ENCODE data around the gene PDE11A.

GRCh38 chr2:177622521-177622920 lies 450.1 kb downstream of the PDE11A start:
- TF ChIP-seq ISL1 (CRISPR knock-in tag; IDR thresholded peaks at IDR 0.05) (no peak), ZFP3 (CRISPR knock-in tag; IDR thresholded peaks at IDR 0.05) (no peak), ZFP30 (CRISPR knock-in tag; IDR thresholded peaks at IDR 0.05) (no peak), GLIS3 (CRISPR knock-in tag; IDR thresholded peaks at IDR 0.05) (no peak), TCF4 (CRISPR knock-in tag; IDR thresholded peaks at IDR 0.05; ENCODE audit: borderline replicate concordance) (no peak), RARB (CRISPR knock-in tag; IDR thresholded peaks at IDR 0.05) (no peak), ARNTL (CRISPR knock-in tag; IDR thresholded peaks at IDR 0.05; ENCODE audit: borderline replicate concordance, low read depth) (no peak), PATZ1 (CRISPR knock-in tag; IDR thresholded peaks at IDR 0.05; ENCODE audit: borderline replicate concordance) (no peak), SNAI2 (CRISPR knock-in tag; IDR thresholded peaks at IDR 0.05) (no peak), CSDC2 (CRISPR knock-in tag; IDR thresholded peaks at IDR 0.05) (no peak), ZNF70 (CRISPR knock-in tag; IDR thresholded peaks at IDR 0.05) (no peak), ZC3H10 (CRISPR knock-in tag; IDR thresholded peaks at IDR 0.05) (no peak)
